GM12891 (cell line): Measurements from ENCODE around the gene MRI1.

Experiments used
- POLR2A ChIP-seq: IDR thresholded peaks from 2 replicates; pipeline ENCODE4 v1.6.1; 2011; ENCODE audit warnings: low read depth, low read length, control low read depth
- POLR2AphosphoS5 ChIP-seq: IDR thresholded peaks from 2 replicates; pipeline ENCODE4 v1.6.1; 2011; ENCODE audit warnings: low read depth, low read length, control low read depth
- TAF1 ChIP-seq: IDR thresholded peaks from 2 replicates; pipeline ENCODE4 v1.6.1; 2011; ENCODE audit warnings: low read depth, low read length, control low read depth

DNA sequence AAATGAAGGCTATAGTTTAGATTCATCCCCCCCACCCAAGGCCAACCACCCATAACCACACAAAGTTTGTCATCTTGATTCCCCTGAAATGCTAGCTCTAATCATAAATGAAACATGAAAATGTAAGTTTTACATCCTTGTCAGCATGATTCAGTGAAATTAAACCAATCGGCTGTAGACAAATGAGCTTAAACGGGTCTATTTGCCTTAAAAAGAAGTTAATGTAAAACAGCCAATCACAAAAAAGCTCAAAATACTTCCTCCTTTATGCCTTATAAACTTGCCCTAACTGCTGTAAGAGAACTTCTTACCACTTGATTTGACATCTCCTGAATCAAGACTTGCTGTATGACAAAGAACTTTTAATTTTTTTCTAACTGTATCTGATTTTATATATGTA is 34.5 kb upstream of the MRI1 start:
- TF ChIP-seq POLR2AphosphoS5 = no peak
- TF ChIP-seq POLR2A = no peak
- no peak for TF ChIP-seq TAF1
